Stimulated activated CD8-positive, alpha-beta memory T cell treated with anti-CD3 and anti-CD28 coated beads, Interleukin-4, amount 100 ng/mL, for 48 hours (primary cell): Measurements from ENCODE around the gene CTAGE4.
"Not testable (repeated sequence)": the region's sequence is repeated elsewhere in the genome, so short reads cannot be mapped to it uniquely, and the experiment has no call there.

Source experiments
- DNase-seq: peaks from one replicate; pipeline ENCODE4 v3.0.0-alpha.2; 2020

Gene CTAGE4

GRCh38 chr7:144217200-144217599 is 33.9 kb downstream of the CTAGE4 start:
- not testable (repeated sequence) for DNase-seq

- not testable (repeated sequence) for DNase-seq
These were observed 35.3 kb downstream of the CTAGE4 start for GRCh38 chr7:144218581-144218980.

GRCh38 chr7:144219149-144219548 is 35.9 kb downstream of the CTAGE4 start:
- not testable (repeated sequence) for DNase-seq

- not testable (repeated sequence) for DNase-seq
These were observed 37.3 kb downstream of the CTAGE4 start for GRCh38 chr7:144220531-144220930.

GRCh38 chr7:144223675-144224074 is 40.4 kb downstream of the CTAGE4 start:
- not testable (repeated sequence) for DNase-seq

- DNase-seq, result not testable (repeated sequence)
These were observed 43.6 kb downstream of the CTAGE4 start for GRCh38 chr7:144226866-144227265.

GRCh38 chr7:144228810-144229209 is 45.5 kb downstream of the CTAGE4 start:
- DNase-seq, result not testable (repeated sequence)

- DNase-seq, result not testable (repeated sequence)
These were observed 47.8 kb downstream of the CTAGE4 start for GRCh38 chr7:144231027-144231426.

- not testable (repeated sequence) for DNase-seq
These were observed 49.8 kb downstream of the CTAGE4 start for GRCh38 chr7:144233039-144233438.
